Fibroblast of skin of scalp (primary cell): ENCODE results near the gene CDK16.

Source experiments
- DNase-seq: peaks from one replicate; pipeline ENCODE4 v3.0.0-alpha.2; 2013

CDK16 gene

DNA sequence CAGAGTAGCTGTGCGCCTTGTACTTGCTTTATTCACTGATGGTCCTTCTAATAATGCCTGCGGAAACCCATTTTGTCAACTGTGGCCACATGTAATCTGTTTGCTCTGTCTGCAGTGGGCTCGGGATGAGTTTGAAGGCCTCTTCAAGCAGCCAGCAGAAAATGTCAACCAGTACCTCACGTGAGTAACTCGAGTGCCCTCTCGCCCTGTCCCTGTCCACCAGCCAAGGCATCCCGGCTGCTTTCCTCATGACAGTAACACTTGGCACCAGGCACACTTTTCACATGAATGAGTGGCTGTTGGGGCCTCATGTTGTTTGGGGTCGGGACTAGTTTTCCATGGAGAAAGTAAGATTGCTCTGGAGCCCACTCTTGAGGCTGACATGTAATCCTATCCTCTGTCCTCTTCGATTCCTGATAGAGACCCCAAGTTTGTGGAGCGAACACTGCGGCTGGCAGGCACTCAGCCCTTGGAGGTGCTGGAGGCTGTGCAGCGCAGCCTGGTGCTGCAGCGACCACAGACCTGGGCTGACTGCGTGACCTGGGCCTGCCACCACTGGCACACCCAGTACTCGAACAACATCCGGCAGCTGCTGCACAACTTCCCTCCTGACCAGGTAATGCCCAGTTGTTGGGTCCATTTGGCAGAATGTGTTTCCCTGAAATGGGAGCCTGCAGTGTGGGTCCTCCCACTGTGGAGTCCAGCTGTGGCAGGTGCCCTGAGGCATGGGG, 8.8 kb upstream of the CDK16 start:
- no peak for DNase-seq

DNA sequence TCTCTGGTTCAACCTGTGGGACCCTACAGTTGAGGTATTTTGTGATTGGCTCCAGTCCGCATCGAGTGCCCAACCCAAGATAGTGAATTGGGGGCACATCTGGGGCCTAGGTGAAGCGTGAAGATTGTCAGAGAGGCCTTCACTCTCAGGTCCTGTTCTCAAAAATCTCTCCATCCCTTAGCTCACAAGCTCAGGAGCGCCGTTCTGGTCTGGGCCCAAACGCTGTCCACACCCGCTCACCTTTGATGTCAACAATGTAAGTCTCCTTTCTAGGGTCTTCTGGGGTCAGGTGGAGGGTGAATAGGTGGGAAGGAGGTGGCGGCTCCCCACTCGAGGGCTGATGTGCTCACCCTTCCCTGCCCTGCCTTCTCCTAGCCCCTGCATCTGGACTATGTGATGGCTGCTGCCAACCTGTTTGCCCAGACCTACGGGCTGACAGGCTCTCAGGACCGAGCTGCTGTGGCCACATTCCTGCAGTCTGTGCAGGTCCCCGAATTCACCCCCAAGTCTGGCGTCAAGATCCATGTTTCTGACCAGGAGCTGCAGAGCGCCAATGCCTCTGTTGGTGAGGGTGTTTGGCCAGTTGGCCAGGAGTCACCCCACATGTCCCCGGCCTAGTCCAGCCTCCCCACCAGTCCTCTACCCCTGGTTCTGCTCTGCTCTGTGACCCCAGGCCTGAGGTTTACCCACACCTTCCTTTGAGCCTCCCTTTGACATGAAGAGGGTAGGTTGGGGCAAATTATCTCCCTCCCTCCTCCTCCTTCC, 7.6 kb upstream of the CDK16 start:
- DNase-seq = no peak

DNA sequence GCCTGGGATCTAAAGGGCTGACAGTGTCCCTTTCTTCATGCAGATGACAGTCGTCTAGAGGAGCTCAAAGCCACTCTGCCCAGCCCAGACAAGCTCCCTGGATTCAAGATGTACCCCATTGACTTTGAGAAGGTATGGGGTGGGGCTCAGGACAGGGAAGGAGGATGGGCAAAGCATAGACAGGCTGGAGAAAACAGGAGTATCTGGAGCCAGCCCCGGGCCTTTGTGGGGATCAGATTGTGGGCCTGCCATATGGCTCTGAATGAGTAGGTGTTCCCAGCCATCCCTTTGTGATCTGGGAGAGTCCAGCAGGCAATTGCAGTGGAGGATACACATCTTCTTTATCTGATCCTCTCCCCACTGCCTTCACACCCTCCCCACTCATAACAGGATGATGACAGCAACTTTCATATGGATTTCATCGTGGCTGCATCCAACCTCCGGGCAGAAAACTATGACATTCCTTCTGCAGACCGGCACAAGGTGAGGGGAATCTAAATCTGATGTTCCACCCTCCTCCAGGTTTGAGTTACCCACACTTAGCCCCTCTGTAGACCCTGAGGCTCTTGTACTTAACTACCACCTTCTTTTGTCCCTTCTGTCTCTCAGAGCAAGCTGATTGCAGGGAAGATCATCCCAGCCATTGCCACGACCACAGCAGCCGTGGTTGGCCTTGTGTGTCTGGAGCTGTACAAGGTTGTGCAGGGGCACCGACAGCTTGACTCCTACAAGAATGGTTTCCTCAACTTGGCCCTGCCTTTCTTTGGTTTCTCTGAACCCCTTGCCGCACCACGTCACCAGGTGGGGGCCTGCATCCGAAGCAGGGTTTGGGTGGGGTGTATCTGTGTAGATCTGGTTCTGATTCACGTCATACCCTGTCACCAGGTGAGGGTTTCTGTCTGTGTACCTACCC, 5.8 kb upstream of the CDK16 start:
- peak; percentile 16 for DNase-seq

DNA sequence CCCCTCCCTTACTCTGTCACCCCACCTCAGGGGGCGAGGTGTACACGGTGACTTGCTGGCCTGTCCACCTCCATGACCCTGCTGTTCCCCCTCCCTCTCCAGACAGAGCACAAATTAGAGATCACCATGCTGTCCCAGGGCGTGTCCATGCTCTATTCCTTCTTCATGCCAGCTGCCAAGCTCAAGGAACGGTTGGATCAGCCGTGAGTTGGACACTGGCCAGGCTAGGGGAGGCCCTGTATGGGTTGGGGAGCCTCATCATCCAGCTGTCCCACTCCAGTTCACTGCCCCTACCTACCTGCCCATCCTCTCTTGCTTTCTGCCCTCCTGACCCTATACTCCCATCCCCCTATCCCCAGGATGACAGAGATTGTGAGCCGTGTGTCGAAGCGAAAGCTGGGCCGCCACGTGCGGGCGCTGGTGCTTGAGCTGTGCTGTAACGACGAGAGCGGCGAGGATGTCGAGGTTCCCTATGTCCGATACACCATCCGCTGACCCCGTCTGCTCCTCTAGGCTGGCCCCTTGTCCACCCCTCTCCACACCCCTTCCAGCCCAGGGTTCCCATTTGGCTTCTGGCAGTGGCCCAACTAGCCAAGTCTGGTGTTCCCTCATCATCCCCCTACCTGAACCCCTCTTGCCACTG, 3.9 kb upstream of the CDK16 start:
- no peak for DNase-seq

DNA sequence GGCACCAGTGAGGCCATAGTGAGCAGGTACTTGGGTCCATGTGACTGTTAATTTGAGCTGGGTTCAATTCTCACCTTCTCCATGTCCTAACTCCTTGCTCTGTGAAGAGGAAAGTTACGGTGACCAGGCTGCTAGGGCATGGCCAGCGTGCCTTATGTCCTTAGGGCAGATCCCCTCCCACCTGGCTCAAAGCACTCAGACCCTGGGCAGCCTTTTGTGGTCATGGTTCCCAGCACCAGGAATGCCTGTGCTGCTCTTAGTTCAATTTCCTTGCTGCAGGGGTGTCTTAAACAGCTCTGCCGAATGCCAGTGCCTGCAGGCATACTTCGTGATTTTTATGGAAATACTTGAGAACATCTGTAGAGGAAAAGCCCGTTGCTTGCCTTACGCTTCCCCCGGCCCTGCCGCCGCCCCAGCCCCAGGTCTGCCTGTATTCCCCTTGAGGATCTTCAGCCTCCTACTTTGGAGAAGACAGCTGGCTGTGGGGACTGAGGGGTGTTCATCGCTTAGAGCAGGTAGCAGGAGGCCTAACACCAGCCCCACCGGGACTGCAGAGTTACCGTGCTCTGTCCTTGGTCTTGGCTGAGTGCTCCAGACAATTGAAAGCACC, 3.1 kb upstream of the CDK16 start:
- DNase-seq = no peak

DNA sequence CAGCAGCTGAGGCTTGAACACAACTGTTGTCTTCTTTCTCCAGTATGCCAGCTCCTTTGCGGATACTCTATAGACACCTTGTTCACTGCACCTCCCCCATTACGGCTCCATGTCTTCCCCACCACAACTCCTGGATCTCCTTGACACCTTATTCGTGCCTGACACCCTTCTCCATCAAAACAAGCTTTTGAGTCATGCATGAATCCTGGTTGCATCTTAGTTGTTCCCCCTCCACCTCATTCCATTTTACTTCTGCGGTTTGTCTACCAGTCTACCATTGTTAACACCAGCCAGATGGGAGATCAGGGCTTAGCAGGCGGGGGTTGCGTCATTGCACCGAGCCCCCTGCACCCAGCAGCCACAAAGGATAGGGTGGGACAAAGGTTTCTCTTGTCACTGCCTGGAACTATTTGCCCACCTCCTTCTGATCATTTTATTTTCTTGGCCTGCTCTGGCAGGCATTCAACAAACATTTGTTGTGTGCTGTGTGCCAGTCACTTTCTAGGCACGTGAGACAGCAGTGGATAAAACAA, 2.0 kb upstream of the CDK16 start:
- DNase-seq = no peak

DNA sequence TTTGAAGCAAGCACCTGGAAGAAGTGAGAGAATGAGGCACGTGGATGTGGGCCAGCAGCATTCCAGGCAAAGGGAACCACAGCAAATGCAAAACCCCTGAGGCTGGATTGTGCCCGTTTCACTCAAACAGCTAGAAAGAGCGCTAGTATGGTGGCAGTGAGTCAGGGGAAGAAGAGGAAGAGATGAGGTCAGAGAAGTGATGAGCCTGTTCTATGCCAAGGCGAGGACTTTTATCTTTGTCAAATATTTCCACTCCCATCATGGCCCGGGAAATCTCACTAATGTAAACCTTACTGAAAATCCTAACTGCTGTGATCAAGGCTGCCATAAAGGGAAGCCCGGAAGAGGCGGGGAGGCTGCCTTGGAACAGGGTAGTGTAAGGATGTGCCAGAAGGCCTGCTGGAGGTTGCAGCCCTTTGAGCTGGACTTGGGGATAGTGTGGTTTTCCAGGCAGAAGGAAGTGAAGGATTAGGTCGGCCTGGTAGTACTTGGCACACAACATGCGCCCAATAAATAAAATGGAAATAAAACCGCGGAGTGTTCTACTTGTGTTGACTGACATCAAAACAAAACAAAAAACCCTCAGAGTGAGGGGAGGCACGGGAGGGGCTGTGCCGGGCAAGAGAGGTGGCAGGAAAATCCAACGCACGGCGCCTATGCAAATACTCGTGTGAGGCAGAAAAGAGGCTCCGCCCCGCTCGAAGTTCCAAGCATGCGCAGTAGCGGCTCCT, 1.2 kb upstream of the CDK16 start:
- peak; percentile 57 for DNase-seq

DNA sequence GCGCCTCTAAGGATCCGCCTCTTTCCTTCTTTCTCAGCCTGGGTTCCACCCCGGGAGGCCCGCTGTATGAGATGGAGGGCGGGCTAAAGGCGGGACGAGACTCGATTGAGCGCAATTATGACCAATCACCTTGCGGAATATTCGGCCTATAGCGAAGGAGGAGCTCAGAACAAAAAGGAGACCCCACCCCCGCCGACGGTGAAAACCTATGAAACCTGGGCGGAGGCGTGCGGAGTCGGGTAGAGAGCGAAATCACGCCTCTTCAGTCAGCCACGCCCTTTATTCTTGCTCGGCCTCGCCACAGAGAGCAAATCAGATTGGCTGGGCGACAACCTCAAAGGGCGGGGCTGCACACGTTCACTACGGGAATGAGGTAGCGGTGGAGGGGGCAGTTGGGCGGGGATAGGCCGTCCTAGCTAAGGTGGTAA, 615 bp upstream of the CDK16 start:
- peak; percentile 99 for DNase-seq

DNA sequence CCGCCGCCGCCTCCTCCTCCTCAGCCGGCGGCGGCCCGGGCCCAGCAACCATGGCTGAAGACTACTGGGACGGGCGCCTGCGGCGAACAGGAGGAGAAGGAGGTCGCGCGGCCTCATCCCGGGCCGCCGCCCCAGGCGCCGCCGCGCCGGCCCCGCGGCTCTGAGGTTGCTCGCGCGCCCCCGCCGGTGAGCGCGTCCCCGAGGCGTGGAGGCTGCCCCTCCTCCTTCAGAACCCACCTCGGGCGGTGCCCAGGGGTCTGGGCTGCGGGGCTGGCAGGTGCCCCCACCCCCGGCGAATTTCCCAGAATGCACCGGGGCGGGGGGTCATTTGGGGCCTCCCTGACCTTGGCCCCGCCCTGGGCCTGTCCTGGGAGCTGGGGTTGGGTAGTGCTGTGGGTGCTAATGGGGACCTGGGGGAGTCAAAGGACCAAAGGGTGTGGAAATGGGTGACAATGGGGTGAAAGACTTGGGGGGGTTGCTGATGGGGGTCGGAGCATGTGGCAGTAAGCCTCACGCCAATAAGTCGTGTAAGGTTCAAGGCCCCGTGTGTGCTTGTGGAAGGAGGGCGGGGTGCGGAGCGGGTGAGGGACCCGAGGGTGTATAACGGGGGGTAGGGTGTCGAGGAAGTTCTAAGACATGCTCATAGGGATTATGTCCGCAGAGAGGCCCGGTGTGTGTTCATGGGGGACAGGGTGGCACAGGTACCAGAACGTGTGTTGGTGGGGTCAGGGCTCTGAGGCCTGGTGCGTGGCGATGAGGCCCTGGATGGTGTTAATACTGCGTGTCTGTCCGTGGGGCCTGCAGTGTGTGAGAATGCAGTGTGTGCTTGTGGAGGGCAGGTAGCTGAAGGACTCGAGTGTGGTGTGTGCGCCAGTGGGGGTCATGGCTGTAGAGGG, 687 bp downstream of the CDK16 start:
- peak; percentile 25 for DNase-seq

DNA sequence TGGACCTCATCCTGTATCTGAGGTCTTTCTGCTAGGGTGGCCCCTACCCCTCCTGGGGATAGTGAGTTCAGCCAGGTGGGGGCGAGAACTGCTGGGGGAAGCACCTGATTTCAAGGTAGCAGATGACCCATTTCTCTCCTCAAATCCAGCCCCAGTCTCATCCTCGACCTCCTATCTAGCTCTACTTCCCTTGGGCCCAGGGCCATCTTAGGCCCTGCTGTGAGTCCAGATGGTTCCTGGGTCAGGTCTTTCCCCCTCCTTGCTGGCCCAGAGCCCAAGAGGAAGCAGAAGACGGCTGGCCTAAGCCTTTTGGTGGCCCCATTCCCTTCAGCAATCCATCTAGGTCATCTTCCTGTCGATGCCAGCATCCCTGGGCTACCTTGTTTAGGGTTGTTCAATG, 3.3 kb downstream of the CDK16 start:
- DNase-seq = no peak

DNA sequence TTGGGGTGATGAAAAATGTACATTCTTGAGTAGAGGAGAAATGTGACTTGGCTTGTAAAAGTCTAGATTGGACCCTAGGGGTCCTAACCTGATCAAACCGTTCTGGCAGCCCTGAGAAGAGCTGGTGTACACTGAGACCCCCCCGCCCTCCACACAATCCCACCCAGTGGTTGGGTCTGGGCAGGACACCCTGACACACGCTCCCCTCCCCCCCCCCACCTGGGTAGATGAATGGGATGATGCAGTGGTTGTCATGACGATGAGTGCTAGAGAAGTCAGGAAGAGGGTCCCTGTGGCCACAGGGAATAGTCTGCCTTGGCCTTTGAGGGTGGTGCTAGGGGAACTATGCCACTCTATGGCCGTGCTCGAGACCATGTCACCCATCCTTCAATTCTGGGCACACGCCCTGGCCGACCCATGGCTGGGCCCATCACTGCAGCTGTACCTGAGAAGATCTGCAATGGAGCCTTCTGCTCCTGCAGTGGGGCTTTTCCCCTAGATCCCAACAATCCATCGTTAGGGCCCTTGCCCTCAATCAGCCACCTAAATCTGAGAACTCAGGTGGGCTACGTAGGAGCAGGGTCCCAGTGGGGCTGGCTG, 4.4 kb downstream of the CDK16 start:
- no peak for DNase-seq

DNA sequence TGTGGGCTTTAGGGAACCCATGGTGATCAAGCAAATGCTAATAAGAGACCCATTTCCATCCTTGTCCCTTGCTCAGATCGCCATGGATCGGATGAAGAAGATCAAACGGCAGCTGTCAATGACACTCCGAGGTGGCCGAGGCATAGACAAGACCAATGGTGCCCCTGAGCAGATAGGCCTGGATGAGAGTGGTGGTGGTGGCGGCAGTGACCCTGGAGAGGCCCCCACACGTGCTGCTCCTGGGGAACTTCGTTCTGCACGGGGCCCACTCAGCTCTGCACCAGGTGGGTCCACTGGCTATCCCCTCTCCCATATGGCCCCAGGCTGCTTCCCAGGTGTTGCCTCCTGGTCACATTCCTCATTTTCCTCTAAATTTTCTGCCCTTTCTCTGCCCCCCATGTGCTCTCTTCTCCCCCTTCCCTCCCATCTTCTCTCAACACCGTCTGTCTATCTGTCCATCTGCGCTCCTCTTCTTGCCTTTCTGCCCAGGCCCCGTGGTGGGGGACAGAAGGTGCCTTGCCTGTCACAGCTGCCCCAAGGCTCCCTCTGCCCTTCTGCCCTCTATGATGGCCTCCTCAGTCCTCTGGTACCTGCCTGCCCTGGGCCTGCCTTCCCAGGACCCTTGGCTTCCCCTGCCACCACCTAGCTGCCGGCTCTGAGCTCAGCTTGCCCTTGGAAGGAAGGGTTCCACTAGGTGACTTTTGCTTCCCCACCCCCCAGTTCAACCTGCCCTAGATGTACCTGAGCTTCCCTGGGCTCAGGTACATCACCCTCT, 5.2 kb downstream of the CDK16 start:
- DNase-seq = no peak

DNA sequence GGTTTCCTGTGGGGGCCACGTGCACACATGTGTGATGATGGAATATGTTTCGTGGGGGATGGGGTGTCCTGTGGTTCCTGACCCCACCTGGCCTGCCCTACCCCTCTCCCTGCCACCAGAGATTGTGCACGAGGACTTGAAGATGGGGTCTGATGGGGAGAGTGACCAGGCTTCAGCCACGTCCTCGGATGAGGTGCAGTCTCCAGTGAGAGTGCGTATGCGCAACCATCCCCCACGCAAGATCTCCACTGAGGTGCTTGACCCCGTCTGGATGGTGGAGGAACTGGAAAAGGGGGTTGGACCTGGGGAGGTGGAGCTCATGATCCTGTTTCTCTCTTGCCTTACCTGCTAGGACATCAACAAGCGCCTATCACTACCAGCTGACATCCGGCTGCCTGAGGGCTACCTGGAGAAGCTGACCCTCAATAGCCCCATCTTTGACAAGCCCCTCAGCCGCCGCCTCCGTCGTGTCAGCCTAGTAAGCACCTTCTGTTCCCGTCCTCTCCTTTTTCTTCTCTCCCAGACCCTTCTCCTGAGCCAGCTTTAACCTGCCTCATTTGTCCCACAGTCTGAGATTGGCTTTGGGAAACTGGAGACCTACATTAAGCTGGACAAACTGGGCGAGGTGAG, 5.9 kb downstream of the CDK16 start:
- no peak for DNase-seq

DNA sequence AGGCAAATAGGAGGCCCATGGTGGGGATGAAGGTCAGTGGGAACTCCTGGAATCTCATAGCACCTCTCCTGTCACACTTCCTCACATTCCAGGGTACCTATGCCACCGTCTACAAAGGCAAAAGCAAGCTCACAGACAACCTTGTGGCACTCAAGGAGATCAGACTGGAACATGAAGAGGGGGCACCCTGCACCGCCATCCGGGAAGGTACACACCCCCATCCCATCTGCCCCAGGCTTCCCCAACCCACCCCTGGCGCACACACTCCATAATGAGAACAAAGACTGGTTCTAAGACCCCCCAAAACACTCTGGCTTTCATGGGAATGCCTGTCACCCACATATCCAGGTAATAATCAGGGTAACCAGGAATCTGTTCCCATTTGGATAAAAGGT, 6.4 kb downstream of the CDK16 start:
- DNase-seq = no peak

DNA sequence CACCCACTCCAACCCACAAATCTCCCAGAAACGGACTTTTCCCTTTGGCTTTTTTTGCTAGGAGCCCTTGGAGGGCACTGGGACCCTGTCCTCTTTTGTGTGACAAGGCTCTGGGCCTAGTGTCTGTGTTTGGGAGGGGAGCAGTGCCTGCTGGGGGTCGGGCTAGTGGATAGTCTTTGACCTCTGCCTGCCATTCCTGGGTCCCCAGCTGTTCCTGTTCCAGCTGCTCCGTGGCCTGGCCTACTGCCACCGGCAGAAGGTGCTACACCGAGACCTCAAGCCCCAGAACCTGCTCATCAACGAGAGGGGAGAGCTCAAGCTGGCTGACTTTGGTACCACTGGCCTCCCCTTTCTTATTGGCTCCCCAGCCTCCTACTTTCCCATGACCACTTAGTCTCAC, 7.6 kb downstream of the CDK16 start:
- DNase-seq = no peak

DNA sequence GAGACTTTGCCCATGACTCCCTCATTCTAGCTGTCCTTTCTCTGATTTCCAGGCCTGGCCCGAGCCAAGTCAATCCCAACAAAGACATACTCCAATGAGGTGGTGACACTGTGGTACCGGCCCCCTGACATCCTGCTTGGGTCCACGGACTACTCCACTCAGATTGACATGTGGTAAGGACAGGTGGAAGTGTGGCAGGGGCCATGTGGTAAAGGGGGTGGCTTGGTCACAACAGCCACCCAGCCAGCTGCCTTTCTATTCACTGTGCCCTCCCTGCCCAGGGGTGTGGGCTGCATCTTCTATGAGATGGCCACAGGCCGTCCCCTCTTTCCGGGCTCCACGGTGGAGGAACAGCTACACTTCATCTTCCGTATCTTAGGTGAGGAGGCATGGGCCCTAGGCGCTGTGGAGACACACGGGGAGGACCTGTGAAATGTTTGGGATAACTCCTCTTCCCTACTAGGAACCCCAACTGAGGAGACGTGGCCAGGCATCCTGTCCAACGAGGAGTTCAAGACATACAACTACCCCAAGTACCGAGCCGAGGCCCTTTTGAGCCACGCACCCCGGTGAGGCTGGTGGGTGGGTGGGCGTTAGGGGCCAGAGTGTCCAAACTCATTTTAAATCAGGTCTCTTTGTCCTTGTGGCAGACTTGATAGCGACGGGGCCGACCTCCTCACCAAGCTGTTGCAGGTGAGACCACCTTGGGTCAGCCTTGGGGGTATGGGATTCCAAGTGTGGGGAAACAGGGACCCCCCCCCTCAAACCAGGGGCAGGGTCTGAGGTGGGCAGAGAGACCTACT, 8.3 kb downstream of the CDK16 start:
- DNase-seq = no peak

DNA sequence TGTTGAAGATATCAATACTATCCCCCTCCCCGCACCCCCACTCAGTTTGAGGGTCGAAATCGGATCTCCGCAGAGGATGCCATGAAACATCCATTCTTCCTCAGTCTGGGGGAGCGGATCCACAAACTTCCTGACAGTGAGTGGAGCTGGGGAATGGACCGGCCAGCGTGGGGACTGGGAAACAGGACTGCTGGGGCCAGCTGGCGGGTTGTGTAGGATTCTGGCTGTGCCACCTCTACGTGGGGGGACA, 8.8 kb downstream of the CDK16 start:
- no peak for DNase-seq
